ENCODE data around the gene IMPA2. TPM values are rescaled to one million over a fixed set of nuclear protein-coding genes. Genes with fewer than 3 reads are reported as not detected.

Gene IMPA2
- polyA plus RNA-seq, 1 donor (not counting 4 experiments of a cell fraction or from before 2014, with no cell fraction given), result 17.6 TPM

GRCh38 chr18:11999429-11999828 lies 18.1 kb downstream of the IMPA2 start:
- no peak overlapping the region for H3K27ac ChIP-seq (ENCODE audit: control insufficient read depth, insufficient read depth, low read length)
- no peaks in the 10 kb centered on the region for H3K27me3 ChIP-seq (ENCODE audit: control insufficient read depth, extremely low read depth, insufficient read depth, low read length)
- H4K20me1 ChIP-seq (ENCODE audit: control insufficient read depth, extremely low read depth, insufficient read depth, low read length), result no peaks in the 10 kb centered on the region
- peaks cover 0 to 2% of the 10 kb centered on the region in 2 experiments for H3K36me3 ChIP-seq (ENCODE audit: control insufficient read depth in 2 of 2, extremely low read depth in 1 of 2, insufficient read depth in 2 of 2, low read length in 2 of 2)
- H3K9me3 ChIP-seq (ENCODE audit: control insufficient read depth, low read depth, low read length), result no peaks in the 10 kb centered on the region
- no peak for FAIRE-seq
- dilution Hi-C loops (cut with MboI; ENCODE audit: extremely low pct_ligation_motif_present, low sequenced_read_pairs), result no loop called here
- no peaks in the 10 kb centered on the region for H3K9me1 ChIP-seq (ENCODE audit: control insufficient read depth, extremely low read depth, insufficient read depth, low read length)
- TF ChIP-seq CTCF (optimal IDR thresholded peaks at IDR 0.05 in 1 of 3, IDR thresholded peaks at IDR 0.05 in 1 of 3, conservative IDR thresholded peaks at IDR 0.05 in 1 of 3; ENCODE audit: extremely low read depth in 1 of 3, insufficient read depth in 2 of 3, low read length in 3 of 3), result no peak
- TF ChIP-seq EZH2 (IDR thresholded peaks at IDR 0.05; ENCODE audit: low read length), result no peak
- no peak overlapping the region for H3K9ac ChIP-seq (ENCODE audit: control insufficient read depth, extremely low read depth, insufficient read depth, low read length)
- peaks cover 16% of the 10 kb centered on the region for H3K4me1 ChIP-seq (ENCODE audit: control insufficient read depth, extremely low read depth, insufficient read depth, low read length)
- DNase-seq (ENCODE audit: low read depth, low spot score), result no peak
- H3K79me2 ChIP-seq (ENCODE audit: control insufficient read depth, insufficient read depth, low read length), result no peaks in the 10 kb centered on the region
- no peak overlapping the region for H3K4me2 ChIP-seq (ENCODE audit: control insufficient read depth, extremely low read depth, insufficient read depth, low read depth, low read length)
- no peak overlapping the region for H3K4me3 ChIP-seq (ENCODE audit: control insufficient read depth in 2 of 3, extremely low read depth in 1 of 3, insufficient read depth in 2 of 3, low read depth in 1 of 3, low read length in 3 of 3)
- H2AFZ ChIP-seq (ENCODE audit: control insufficient read depth, low read length), result no peak overlapping the region

GRCh38 chr18:12000072-12000659 lies 18.9 kb downstream of the IMPA2 start:
- Histone ChIP-seq H3K27me3 (ENCODE audit: control insufficient read depth, extremely low read depth, insufficient read depth, low read length) (no peaks in the 10 kb centered on the region), H3K36me3 (ENCODE audit: control insufficient read depth in 2 of 2, extremely low read depth in 1 of 2, insufficient read depth in 2 of 2, low read length in 2 of 2) (peaks cover 0 to 2% of the 10 kb centered on the region in 2 experiments), H3K9me3 (ENCODE audit: control insufficient read depth, low read depth, low read length) (no peaks in the 10 kb centered on the region), H3K4me3 (ENCODE audit: control insufficient read depth in 2 of 3, extremely low read depth in 1 of 3, insufficient read depth in 2 of 3, low read depth in 1 of 3, low read length in 3 of 3) (no peak overlapping the region), H4K20me1 (ENCODE audit: control insufficient read depth, extremely low read depth, insufficient read depth, low read length) (peaks cover 5% of the 10 kb centered on the region), H3K27ac (ENCODE audit: control insufficient read depth, insufficient read depth, low read length) (no peak overlapping the region), H3K9me1 (ENCODE audit: control insufficient read depth, extremely low read depth, insufficient read depth, low read length) (no peaks in the 10 kb centered on the region), H3K9ac (ENCODE audit: control insufficient read depth, extremely low read depth, insufficient read depth, low read length) (no peak overlapping the region), H2AFZ (ENCODE audit: control insufficient read depth, low read length) (no peak overlapping the region), H3K4me2 (ENCODE audit: control insufficient read depth, extremely low read depth, insufficient read depth, low read depth, low read length) (no peak overlapping the region), H3K4me1 (ENCODE audit: control insufficient read depth, extremely low read depth, insufficient read depth, low read length) (peaks cover 12% of the 10 kb centered on the region), H3K79me2 (ENCODE audit: control insufficient read depth, insufficient read depth, low read length) (no peaks in the 10 kb centered on the region)
- TF ChIP-seq EZH2 (IDR thresholded peaks at IDR 0.05; ENCODE audit: low read length), result no peak
- no peak for TF ChIP-seq CTCF (optimal IDR thresholded peaks at IDR 0.05 in 1 of 3, IDR thresholded peaks at IDR 0.05 in 1 of 3, conservative IDR thresholded peaks at IDR 0.05 in 1 of 3; ENCODE audit: extremely low read depth in 1 of 3, insufficient read depth in 2 of 3, low read length in 3 of 3)
- DNase-seq (ENCODE audit: low read depth, low spot score) (no peak), FAIRE-seq (no peak)
- dilution Hi-C loops (cut with MboI; ENCODE audit: extremely low pct_ligation_motif_present, low sequenced_read_pairs), result no loop called here

All from keratinocyte (primary cell).